ENCODE measurements around the gene ECT2.
"Not testable (repeated sequence)": the region's sequence is repeated elsewhere in the genome, so short reads cannot be mapped to it uniquely, and the experiment has no call there.

Gene ECT2

DNA sequence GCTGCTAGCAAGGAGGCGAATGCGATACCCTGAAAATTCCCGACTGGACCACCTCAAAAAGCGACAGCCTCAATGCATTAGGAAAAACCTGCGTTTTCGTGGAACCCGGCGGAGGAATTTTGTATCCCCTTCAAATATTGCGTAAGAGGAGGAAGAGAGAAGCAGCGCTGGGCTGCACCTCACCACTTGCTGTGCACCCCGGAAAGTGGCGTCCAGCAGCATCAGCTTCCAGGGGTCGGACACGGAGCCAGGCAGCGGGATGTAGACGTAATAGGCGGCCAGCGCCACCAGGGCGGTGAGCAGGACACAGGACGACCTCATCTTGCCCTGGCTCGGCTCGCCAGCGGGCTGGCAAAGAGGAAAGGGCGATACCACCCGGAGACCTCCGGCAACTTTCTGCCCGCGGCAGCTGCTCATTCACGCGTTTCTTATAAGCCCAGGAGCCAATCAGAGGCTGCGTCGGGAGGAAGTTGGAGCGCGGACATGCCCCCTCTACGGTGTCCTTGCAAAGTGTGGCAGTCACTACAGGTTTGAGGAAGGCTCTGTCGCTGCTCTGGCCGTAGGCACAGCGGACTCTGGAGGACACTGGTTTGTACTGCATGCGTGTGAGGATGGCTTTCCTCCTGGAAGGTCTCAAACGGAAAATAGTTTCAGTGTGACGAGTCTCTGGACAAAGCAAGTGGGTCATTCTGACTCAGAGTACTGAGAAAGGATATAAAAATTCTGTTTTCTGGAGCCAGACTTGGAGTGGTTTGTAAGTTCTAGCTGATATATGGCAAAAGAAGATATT, 39.7 kb upstream of the ECT2 start, which contains the start of gene NCEH1:
Gene NCEH1 (minus strand): TSS at position 404 of the 790 bp plus-strand sequence. CDS start 83 bp downstream, at position 321.
- H3K36me3 ChIP-seq (ENCODE audit: control insufficient read depth, insufficient read depth, low read length) = no peaks in the 10 kb centered on the region
- H3K4me3 ChIP-seq (ENCODE audit: low read length) = peak within 1 kb of the TSS; percentile 92
- H3K27me3 ChIP-seq (ENCODE audit: control insufficient read depth, insufficient read depth, low read length) = no peaks in the 10 kb centered on the region
- peak within 1 kb of the TSS; percentile 27 for H3K9ac ChIP-seq (ENCODE audit: low read length)
- peaks cover 5% of the 10 kb centered on the region for H3K4me1 ChIP-seq (ENCODE audit: control insufficient read depth, insufficient read depth, low read length)
- peak within 1 kb of the TSS; percentile 78 for H3K27ac ChIP-seq (ENCODE audit: low read depth, low read length)

DNA sequence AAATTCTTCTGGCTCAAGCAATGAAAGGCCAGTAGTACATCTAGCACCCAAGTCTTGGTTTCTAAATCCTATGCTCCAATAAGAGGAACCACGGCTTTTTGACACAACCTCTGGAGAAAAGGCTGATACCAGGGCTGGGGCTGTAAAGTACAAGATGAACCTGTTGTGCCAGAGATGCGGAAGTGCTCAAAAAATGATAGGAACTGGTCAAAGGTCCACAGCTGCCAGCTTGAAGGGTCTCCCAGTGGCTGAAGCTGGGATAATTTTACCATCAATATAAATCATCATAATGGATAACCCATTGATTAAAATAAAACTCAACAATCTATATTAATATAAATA, 39.1 kb upstream of the ECT2 start:
- no peaks in the 10 kb centered on the region for H3K27me3 ChIP-seq (ENCODE audit: control insufficient read depth, insufficient read depth, low read length)
- peak overlapping the region; percentile 78 for H3K27ac ChIP-seq (ENCODE audit: low read depth, low read length)
- no peak overlapping the region for H3K9ac ChIP-seq (ENCODE audit: low read length)
- peaks cover 5% of the 10 kb centered on the region for H3K4me1 ChIP-seq (ENCODE audit: control insufficient read depth, insufficient read depth, low read length)
- peak overlapping the region; percentile 92 for H3K4me3 ChIP-seq (ENCODE audit: low read length)
- no peaks in the 10 kb centered on the region for H3K36me3 ChIP-seq (ENCODE audit: control insufficient read depth, insufficient read depth, low read length)

- H3K36me3 ChIP-seq (ENCODE audit: control insufficient read depth, insufficient read depth, low read length) = no peaks in the 10 kb centered on the region
- no peak overlapping the region for H3K27ac ChIP-seq (ENCODE audit: low read depth, low read length)
- H3K27me3 ChIP-seq (ENCODE audit: control insufficient read depth, insufficient read depth, low read length) = no peaks in the 10 kb centered on the region
- no peak overlapping the region for H3K9ac ChIP-seq (ENCODE audit: low read length)
- H3K4me1 ChIP-seq (ENCODE audit: control insufficient read depth, insufficient read depth, low read length) = peaks cover 5% of the 10 kb centered on the region
- no peak overlapping the region for H3K4me3 ChIP-seq (ENCODE audit: low read length)
Observed at GRCh38 chr3:172713316-172713715, 37.2 kb upstream of the ECT2 start.

DNA sequence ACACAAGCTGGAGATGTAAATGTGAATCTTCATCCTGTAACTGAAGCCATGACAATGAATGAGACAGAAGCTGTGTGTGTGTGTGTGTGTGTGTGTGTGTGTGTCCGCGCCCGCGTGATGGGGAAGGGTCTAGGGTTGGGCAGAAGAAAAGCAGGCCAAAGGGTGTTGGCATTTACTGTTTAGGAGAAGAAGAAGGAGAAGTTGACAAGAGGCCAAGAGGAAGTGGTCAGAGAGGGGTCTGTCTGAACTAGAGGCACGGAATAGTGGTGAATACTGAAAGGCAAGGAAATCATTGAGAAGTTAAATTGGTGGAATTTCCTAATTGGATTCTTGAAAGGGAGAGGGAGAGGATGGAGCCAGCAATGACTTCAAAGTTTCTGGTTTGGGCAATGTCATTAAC, 34.0 kb upstream of the ECT2 start:
- H3K9ac ChIP-seq (ENCODE audit: low read length) = no peak overlapping the region
- no peak overlapping the region for H3K27ac ChIP-seq (ENCODE audit: low read depth, low read length)
- H3K36me3 ChIP-seq (ENCODE audit: control insufficient read depth, insufficient read depth, low read length) = no peaks in the 10 kb centered on the region
- no peaks in the 10 kb centered on the region for H3K27me3 ChIP-seq (ENCODE audit: control insufficient read depth, insufficient read depth, low read length)
- H3K4me1 ChIP-seq (ENCODE audit: control insufficient read depth, insufficient read depth, low read length) = no peaks in the 10 kb centered on the region
- H3K4me3 ChIP-seq (ENCODE audit: low read length) = no peak overlapping the region

DNA sequence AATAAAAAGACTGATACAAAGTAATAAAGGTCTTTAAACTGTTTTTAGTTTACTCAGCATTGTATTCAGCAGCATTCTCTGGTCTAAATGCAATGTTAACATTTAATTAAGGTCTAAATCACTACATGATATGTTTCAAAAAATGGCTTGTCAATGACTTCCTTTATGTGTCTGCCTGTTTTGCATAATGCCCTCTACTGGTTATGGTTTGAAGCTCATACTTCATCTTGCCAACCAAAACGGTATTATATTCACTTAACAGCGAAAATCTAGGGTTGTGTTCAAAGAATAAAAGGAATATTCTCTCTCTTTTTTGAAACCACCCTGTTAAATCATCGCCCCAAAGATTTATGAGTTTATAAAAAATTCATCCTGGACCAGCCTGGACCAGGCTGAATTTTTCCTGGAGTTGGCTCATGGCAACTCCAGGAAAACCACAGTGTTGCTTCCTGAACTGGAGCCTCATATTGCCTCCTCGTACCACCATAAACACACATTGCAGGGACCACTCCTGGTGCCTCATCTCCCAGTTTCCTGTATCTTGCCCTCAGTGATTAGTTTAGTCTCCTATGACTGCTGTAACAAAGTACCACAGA, 32.9 kb upstream of the ECT2 start:
- H3K27ac ChIP-seq (ENCODE audit: low read depth, low read length) = no peak overlapping the region
- H3K9ac ChIP-seq (ENCODE audit: low read length) = no peak overlapping the region
- no peaks in the 10 kb centered on the region for H3K27me3 ChIP-seq (ENCODE audit: control insufficient read depth, insufficient read depth, low read length)
- no peaks in the 10 kb centered on the region for H3K36me3 ChIP-seq (ENCODE audit: control insufficient read depth, insufficient read depth, low read length)
- H3K4me3 ChIP-seq (ENCODE audit: low read length) = no peak overlapping the region
- no peaks in the 10 kb centered on the region for H3K4me1 ChIP-seq (ENCODE audit: control insufficient read depth, insufficient read depth, low read length)

- H3K27me3 ChIP-seq (ENCODE audit: control insufficient read depth, insufficient read depth, low read length); H3K27ac ChIP-seq (ENCODE audit: low read depth, low read length): not testable (repeated sequence)
Observed at GRCh38 chr3:172722536-172723040, 27.9 kb upstream of the ECT2 start.

DNA sequence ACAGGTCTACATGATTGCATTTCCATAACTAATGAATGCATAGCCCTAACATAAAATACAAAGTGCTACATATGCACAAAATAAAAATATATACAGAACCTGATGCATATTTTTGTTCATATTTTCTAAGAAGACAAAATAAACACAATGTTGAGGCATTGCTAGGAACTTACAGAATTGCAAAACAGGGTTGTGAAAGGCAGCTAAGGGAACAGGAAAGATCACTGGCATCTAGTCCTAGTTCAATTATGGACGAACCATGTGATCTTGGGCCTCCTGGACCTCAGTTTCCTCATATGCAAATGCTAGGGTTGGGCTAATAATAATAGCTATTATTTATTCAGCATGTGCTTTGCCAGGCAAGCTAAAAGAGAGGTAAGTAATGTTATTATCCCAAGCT, 24.1 kb upstream of the ECT2 start:
- Histone ChIP-seq H3K27me3 (ENCODE audit: control insufficient read depth, insufficient read depth, low read length) (no peaks in the 10 kb centered on the region), H3K4me1 (ENCODE audit: control insufficient read depth, insufficient read depth, low read length) (no peaks in the 10 kb centered on the region), H3K27ac (ENCODE audit: low read depth, low read length) (no peak overlapping the region), H3K4me3 (ENCODE audit: low read length) (no peak overlapping the region), H3K9ac (ENCODE audit: low read length) (no peak overlapping the region), H3K36me3 (ENCODE audit: control insufficient read depth, insufficient read depth, low read length) (no peaks in the 10 kb centered on the region)

More at GRCh38 chr3:172722536-172723040, 27.9 kb upstream of the ECT2 start:
- H3K9ac ChIP-seq (ENCODE audit: low read length); H3K4me3 ChIP-seq (ENCODE audit: low read length); H3K36me3 ChIP-seq (ENCODE audit: control insufficient read depth, insufficient read depth, low read length); H3K4me1 ChIP-seq (ENCODE audit: control insufficient read depth, insufficient read depth, low read length): not testable (repeated sequence)

- no peak overlapping the region for H3K4me3 ChIP-seq (ENCODE audit: low read length)
- no peak overlapping the region for H3K9ac ChIP-seq (ENCODE audit: low read length)
- no peaks in the 10 kb centered on the region for H3K27me3 ChIP-seq (ENCODE audit: control insufficient read depth, insufficient read depth, low read length)
- no peaks in the 10 kb centered on the region for H3K36me3 ChIP-seq (ENCODE audit: control insufficient read depth, insufficient read depth, low read length)
- no peak overlapping the region for H3K27ac ChIP-seq (ENCODE audit: low read depth, low read length)
- H3K4me1 ChIP-seq (ENCODE audit: control insufficient read depth, insufficient read depth, low read length) = no peaks in the 10 kb centered on the region
Observed at GRCh38 chr3:172735014-172735413, 15.5 kb upstream of the ECT2 start.

GRCh38 chr3:172739462-172739861, 11.1 kb upstream of the ECT2 start:
- Histone ChIP-seq H3K27ac (ENCODE audit: low read depth, low read length) (no peak overlapping the region), H3K9ac (ENCODE audit: low read length) (no peak overlapping the region), H3K4me3 (ENCODE audit: low read length) (no peak overlapping the region), H3K27me3 (ENCODE audit: control insufficient read depth, insufficient read depth, low read length) (no peaks in the 10 kb centered on the region), H3K4me1 (ENCODE audit: control insufficient read depth, insufficient read depth, low read length) (no peaks in the 10 kb centered on the region), H3K36me3 (ENCODE audit: control insufficient read depth, insufficient read depth, low read length) (no peaks in the 10 kb centered on the region)

DNA sequence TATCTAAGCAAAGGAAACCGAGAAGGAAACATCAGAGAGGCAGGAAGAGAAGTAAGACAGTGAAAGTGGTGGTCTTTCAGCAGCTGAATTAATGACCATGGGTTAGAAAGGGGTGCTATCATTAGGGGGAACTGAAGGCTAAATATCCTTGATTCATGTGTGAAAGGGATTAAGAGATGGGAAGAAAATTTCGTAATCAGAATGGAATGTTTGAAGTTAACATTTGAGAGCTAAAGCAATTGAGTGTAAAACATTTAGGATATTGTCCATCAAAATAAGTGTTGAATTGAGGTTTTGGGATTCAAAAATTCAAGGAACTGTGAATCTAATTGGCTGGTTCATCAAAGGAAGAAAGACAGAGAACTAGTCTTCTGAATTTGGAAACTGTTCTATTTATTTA, 4.1 kb upstream of the ECT2 start:
- H3K4me3 ChIP-seq (ENCODE audit: low read length) = no peak overlapping the region
- H3K4me1 ChIP-seq (ENCODE audit: control insufficient read depth, insufficient read depth, low read length) = peaks cover 3% of the 10 kb centered on the region
- H3K27me3 ChIP-seq (ENCODE audit: control insufficient read depth, insufficient read depth, low read length) = no peaks in the 10 kb centered on the region
- no peaks in the 10 kb centered on the region for H3K36me3 ChIP-seq (ENCODE audit: control insufficient read depth, insufficient read depth, low read length)
- H3K9ac ChIP-seq (ENCODE audit: low read length) = no peak overlapping the region
- H3K27ac ChIP-seq (ENCODE audit: low read depth, low read length) = no peak overlapping the region

- H3K4me1 ChIP-seq (ENCODE audit: control insufficient read depth, insufficient read depth, low read length) = peaks cover 3% of the 10 kb centered on the region
- no peaks in the 10 kb centered on the region for H3K36me3 ChIP-seq (ENCODE audit: control insufficient read depth, insufficient read depth, low read length)
- peak overlapping the region; percentile 61 for H3K27ac ChIP-seq (ENCODE audit: low read depth, low read length)
- peak overlapping the region; percentile 75 for H3K4me3 ChIP-seq (ENCODE audit: low read length)
- H3K27me3 ChIP-seq (ENCODE audit: control insufficient read depth, insufficient read depth, low read length) = no peaks in the 10 kb centered on the region
- no peak overlapping the region for H3K9ac ChIP-seq (ENCODE audit: low read length)
Observed at GRCh38 chr3:172749230-172749965, 1.1 kb upstream of the ECT2 start.

DNA sequence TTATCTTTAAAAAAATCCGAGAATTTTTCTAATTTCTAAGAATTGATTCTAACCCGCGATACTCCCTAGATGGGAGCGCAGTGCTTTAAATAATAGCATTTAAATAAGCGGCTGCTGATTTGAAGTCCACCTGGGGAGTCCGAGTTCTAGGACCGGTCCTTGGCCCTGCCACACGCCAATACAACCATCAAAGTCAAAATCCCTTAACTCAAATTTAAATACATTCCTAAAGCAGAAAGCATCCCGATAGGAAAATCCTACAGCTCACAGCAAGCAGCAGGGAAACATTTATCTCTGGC, 508 bp upstream of the ECT2 start:
- Histone ChIP-seq H3K4me3 (ENCODE audit: low read length) (peak overlapping the region; percentile 75), H3K4me1 (ENCODE audit: control insufficient read depth, insufficient read depth, low read length) (peaks cover 3% of the 10 kb centered on the region), H3K36me3 (ENCODE audit: control insufficient read depth, insufficient read depth, low read length) (no peaks in the 10 kb centered on the region), H3K27ac (ENCODE audit: low read depth, low read length) (peak overlapping the region; percentile 61), H3K9ac (ENCODE audit: low read length) (no peak overlapping the region), H3K27me3 (ENCODE audit: control insufficient read depth, insufficient read depth, low read length) (no peaks in the 10 kb centered on the region)
